ENCODE measurements around the gene PITPNC1. TPM values are rescaled to one million over a fixed set of nuclear protein-coding genes. Genes with fewer than 3 reads are reported as not detected.
"Not testable (repeated sequence)": the region's sequence is repeated elsewhere in the genome, so short reads cannot be mapped to it uniquely, and the experiment has no call there.

PITPNC1 gene
- total RNA-seq, 4 donors from 2014 or later, result 2.3 to 8.6 (median 4.3) TPM

DNA sequence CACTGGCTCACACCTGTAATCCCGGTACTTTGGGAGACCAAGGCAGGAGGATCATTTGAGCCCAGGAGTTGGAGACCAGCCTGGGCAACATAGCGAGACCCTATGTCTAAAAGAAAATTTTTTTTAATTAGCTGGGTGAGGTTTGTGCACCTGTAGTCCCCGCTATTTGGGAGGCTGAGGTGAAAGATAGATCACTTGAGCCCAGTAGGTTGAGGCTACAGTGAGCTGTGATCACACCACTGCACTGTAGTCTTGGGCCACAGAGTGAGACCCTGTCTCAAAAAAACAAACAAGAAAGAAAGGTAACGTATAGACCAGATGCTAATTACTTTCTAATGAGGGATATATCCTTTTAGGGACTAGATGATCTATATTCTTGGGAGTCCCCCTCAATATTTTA lies 348.7 kb downstream of the PITPNC1 start:
- Histone ChIP-seq H3K4me1 (no peaks in the 10 kb centered on the region), H3K4me3 (no peak overlapping the region)
- ATAC-seq, result no peak

DNA sequence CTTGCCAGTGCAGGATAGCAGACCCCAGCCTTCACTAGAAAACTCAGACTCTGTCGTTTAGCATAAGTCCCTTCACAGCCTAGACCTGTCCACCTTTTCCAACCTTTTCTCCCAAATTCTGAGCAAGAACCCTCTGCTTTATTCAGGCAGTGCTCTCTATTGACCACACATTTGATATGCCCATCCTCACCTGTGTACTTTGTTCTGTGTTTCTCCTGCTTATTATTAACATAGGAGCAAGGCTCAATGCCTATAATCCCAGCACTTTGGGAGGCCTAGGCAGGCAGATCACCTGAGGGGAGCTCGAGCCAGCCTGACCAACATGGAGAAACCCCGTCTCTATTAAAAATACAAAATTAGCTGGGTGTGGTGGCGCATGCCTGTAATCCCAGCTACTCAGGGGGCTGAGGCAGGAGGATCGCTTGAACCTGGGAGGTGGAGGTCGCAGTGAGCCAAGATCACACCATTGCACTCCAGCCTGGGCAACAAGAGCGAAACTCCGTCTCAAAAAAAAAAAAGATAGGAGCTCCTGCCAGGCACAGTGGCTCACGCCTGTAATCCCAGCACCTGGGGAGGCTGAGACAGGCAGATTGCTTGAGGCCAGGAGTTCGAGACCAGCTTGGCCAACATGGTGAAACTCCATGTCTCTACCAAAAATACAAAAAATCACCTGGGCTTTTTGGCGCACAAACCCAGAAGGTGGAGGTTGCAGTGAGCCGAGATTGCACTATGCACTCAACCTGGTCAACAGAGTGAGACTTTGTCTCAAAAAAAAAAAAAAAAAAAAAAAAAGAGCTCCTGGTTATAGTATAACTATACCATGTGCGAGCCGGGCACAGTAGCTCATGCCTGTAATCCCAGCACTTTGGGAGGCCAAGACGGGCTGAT lies 350.3 kb downstream of the PITPNC1 start:
- intact Hi-C loops (cut with DNase I; ENCODE audit: low total_unique reads), result not testable (repeated sequence)
- in situ Hi-C loops (cut with MboI; ENCODE audit: low sequenced_read_pairs in 4 of 4), result loop anchor here in 2 of 4 donors (10.0 to 25.0 kb wide), 2 partner anchors 97 to 185 kb away; partner anchors contain the start of gene BPTF (in 1 of the 2)

More for the DNA sequence above, 348.7 kb downstream of the PITPNC1 start:
- no peak overlapping the region for H3K27ac ChIP-seq
- H3K36me3 ChIP-seq, result peaks cover 3 to 88% of the 10 kb centered on the region in 2 donors
- no peaks in the 10 kb centered on the region for H3K9me3 ChIP-seq
- no peak for DNase-seq
- intact Hi-C loops (cut with DNase I; ENCODE audit: low total_unique reads), result no loop called here
- in situ Hi-C loops (cut with MboI; ENCODE audit: low sequenced_read_pairs in 4 of 4), result loop anchor here in 2 of 4 donors (10.0 to 25.0 kb wide), 2 partner anchors 99 to 186 kb away; partner anchors contain the start of gene BPTF (in 1 of the 2)
- H3K27me3 ChIP-seq, result no peaks in the 10 kb centered on the region
- no peak for TF ChIP-seq POLR2A (IDR thresholded peaks at IDR 0.05)
- TF ChIP-seq, protein P1, sequence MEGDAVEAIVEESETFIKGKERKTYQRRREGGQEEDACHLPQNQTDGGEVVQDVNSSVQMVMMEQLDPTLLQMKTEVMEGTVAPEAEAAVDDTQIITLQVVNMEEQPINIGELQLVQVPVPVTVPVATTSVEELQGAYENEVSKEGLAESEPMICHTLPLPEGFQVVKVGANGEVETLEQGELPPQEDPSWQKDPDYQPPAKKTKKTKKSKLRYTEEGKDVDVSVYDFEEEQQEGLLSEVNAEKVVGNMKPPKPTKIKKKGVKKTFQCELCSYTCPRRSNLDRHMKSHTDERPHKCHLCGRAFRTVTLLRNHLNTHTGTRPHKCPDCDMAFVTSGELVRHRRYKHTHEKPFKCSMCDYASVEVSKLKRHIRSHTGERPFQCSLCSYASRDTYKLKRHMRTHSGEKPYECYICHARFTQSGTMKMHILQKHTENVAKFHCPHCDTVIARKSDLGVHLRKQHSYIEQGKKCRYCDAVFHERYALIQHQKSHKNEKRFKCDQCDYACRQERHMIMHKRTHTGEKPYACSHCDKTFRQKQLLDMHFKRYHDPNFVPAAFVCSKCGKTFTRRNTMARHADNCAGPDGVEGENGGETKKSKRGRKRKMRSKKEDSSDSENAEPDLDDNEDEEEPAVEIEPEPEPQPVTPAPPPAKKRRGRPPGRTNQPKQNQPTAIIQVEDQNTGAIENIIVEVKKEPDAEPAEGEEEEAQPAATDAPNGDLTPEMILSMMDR (IDR thresholded peaks at IDR 0.05 in 4 of 5, conservative IDR thresholded peaks at IDR 0.05 in 1 of 5), result no peak

DNA sequence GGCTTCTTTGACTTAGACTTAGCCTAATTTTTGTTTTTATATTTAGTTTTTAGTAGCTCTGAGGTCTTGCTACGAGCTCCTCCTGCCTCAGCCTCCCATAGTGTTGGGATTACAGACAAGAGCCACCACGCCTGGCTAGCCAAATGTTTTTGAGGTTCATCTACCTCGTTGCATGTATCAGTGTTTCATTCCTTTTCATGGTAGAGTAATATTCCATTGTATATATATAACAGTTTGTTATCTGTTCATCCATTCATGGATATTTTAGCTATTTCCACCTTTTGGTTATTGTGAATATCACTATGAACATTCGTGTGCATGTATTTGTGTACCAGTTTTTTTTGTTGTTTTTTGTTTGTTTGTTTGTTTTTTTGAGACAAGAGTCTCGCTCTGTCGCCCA lies 352.8 kb downstream of the PITPNC1 start:
- ATAC-seq (no peak), DNase-seq (no peak)
- Histone ChIP-seq H3K9me3 (no peaks in the 10 kb centered on the region), H3K27me3 (no peaks in the 10 kb centered on the region), H3K27ac (no peak overlapping the region), H3K4me1 (no peaks in the 10 kb centered on the region), H3K36me3 (peaks cover 3 to 72% of the 10 kb centered on the region in 2 donors), H3K4me3 (no peak overlapping the region)
- intact Hi-C loops (cut with DNase I; ENCODE audit: low total_unique reads), result no loop called here
- in situ Hi-C loops (cut with MboI; ENCODE audit: low sequenced_read_pairs in 4 of 4), result loop anchor here in 2 of 4 donors (10.0 to 25.0 kb wide), 2 partner anchors 95 to 182 kb away; partner anchors contain the start of gene BPTF (in 1 of the 2)
- TF ChIP-seq, protein P1 (IDR thresholded peaks at IDR 0.05 in 4 of 5, conservative IDR thresholded peaks at IDR 0.05 in 1 of 5), result no peak
- TF ChIP-seq POLR2A (IDR thresholded peaks at IDR 0.05), result no peak

More for the DNA sequence above, 350.3 kb downstream of the PITPNC1 start:
- H3K27me3 ChIP-seq, H3K4me1 ChIP-seq, ATAC-seq, H3K9me3 ChIP-seq, H3K27ac ChIP-seq, DNase-seq, H3K4me3 ChIP-seq: not testable (repeated sequence)
- H3K36me3 ChIP-seq, result peaks cover 3 to 84% of the 10 kb centered on the region in 2 donors

DNA sequence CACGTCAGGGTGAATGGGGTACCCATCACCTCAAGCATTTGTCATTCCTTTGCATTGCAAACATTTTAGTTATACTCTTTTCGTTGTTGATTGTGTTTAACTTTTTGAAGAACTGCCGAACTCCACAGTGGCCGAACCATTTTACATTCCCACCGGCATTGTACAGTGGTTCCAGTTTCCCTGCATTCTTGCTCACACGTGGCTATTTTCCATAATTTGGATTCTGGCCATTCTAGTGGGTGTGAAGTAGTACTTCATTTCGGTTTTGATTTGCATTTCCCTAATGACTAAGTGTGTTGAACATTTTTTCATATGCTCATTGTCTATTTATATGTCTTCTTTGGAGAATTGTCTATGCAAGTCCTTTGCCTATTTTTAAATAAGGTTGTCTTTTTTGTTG lies 353.6 kb downstream of the PITPNC1 start:
- intact Hi-C loops (cut with DNase I; ENCODE audit: low total_unique reads), result no loop called here
- H3K4me1 ChIP-seq, result no peaks in the 10 kb centered on the region
- TF ChIP-seq, protein P1 (IDR thresholded peaks at IDR 0.05 in 4 of 5, conservative IDR thresholded peaks at IDR 0.05 in 1 of 5), result no peak
- TF ChIP-seq POLR2A (IDR thresholded peaks at IDR 0.05), result no peak

DNA sequence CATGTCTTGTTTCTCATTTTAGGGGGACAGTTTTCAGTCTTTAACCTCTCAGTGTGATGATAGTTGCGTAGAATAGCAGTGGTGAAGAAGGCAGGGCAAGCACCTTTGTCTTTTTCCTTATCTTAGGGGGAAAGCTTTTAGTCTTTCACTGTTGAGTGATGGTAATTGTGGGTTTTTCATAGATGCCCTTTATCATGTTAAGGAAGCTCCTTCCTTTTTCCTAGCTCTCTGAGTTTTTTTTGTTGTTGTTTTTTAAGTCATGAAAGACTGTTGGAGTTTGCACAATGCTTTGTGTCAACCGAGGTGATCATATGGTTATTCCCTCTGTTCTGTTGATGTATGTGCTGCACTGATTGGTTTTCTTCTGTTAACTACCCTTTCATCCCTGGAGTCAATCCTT lies 356.4 kb downstream of the PITPNC1 start:
- no peak for DNase-seq
- intact Hi-C loops (cut with DNase I; ENCODE audit: low total_unique reads) (no loop called here), in situ Hi-C loops (cut with MboI; ENCODE audit: low sequenced_read_pairs in 4 of 4) (loop anchor here in 1 of 4 donors (25.0 kb wide), 1 partner anchor 179 kb away; no protein-coding TSS in a partner anchor)
- H3K4me3 ChIP-seq, result no peak overlapping the region
- H3K27me3 ChIP-seq, result no peaks in the 10 kb centered on the region
- ATAC-seq, result no peak
- H3K4me1 ChIP-seq, result no peaks in the 10 kb centered on the region
- H3K36me3 ChIP-seq, result peaks cover 0 to 67% of the 10 kb centered on the region in 2 donors
- no peak overlapping the region for H3K27ac ChIP-seq
- TF ChIP-seq, protein P1 (IDR thresholded peaks at IDR 0.05 in 4 of 5, conservative IDR thresholded peaks at IDR 0.05 in 1 of 5), result no peak
- TF ChIP-seq POLR2A (IDR thresholded peaks at IDR 0.05), result no peak
- H3K9me3 ChIP-seq, result no peaks in the 10 kb centered on the region

More for the DNA sequence above, 353.6 kb downstream of the PITPNC1 start:
- no peak for DNase-seq
- Histone ChIP-seq H3K27me3 (no peaks in the 10 kb centered on the region), H3K36me3 (peaks cover 1 to 66% of the 10 kb centered on the region in 2 donors), H3K4me3 (no peak overlapping the region), H3K9me3 (no peaks in the 10 kb centered on the region), H3K27ac (no peak overlapping the region)
- in situ Hi-C loops (cut with MboI; ENCODE audit: low sequenced_read_pairs in 4 of 4), result loop anchor here in 1 of 4 donors (25.0 kb wide), 1 partner anchor 182 kb away; no protein-coding TSS in a partner anchor
- ATAC-seq, result no peak

Measured in gastrocnemius medialis (tissue), 4 donors.